GM18511 (cell line): Measurements from ENCODE around the gene PAX8.

Experiments
- ATAC-seq: cut with Tn5 transposase; IDR thresholded peaks from one replicate; pipeline ENCODE4 v1.9.1; 2021; ENCODE audit warnings: mild to moderate bottlenecking, moderate library complexity; ENCODE audit not compliant: unreplicated experiment

Gene PAX8

GRCh38 chr2:113172721-113173541, 105.8 kb downstream of the PAX8 start:
- ATAC-seq = no peak

GRCh38 chr2:113171334-113172075, 107.2 kb downstream of the PAX8 start:
- ATAC-seq = no peak

- ATAC-seq = no peak
Measured at GRCh38 chr2:113169586-113169985, 109.1 kb downstream of the PAX8 start.

GRCh38 chr2:113169002-113169530, 109.7 kb downstream of the PAX8 start:
- peak; percentile 28 for ATAC-seq

GRCh38 chr2:113167962-113168340, 110.8 kb downstream of the PAX8 start:
- ATAC-seq = no peak

GRCh38 chr2:113167115-113167932, 111.4 kb downstream of the PAX8 start:
- ATAC-seq = no peak

GRCh38 chr2:113166187-113166645, 112.5 kb downstream of the PAX8 start:
- no peak for ATAC-seq
